ENCODE results near the gene SASS6. TPM values are rescaled to one million over a fixed set of nuclear protein-coding genes. Genes with fewer than 3 reads are reported as not detected.
A peak's percentile ranks its signal among the peaks of the same experiment; 100 is the strongest.

Gene SASS6

DNA sequence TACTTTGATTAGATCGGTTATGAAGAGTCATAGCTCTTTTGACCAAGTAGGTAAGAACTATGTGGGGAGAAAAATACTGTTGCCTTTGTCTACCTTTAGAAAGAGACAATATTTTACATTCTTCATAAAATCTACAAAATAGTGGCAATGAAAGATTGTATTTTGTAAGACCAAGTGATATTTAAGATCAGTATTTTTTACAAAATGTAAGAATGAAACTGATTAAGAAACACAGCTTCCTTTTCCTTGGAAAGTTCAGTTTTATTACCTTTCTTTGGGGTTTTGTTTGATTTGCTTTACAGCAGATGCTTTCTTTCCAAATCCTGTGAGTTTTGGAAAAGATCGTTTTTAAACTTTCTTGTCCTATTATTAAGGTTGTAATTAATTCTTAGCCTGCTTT is 93.1 kb downstream of the SASS6 start:
- H3K4me2 ChIP-seq (ENCODE audit: low read length) = peak overlapping the region; percentile 93
- H3K4me3 ChIP-seq (ENCODE audit: low read length) = peak overlapping the region; percentile 98
- H3K4me1 ChIP-seq (ENCODE audit: control insufficient read depth, insufficient read depth, low read length) = peaks cover 6% of the 10 kb centered on the region
- no peaks in the 10 kb centered on the region for H3K27me3 ChIP-seq (ENCODE audit: control insufficient read depth, insufficient read depth, low read length)
- peak overlapping the region; percentile 99 for H3K9ac ChIP-seq (ENCODE audit: low read depth, low read length)
- no peaks in the 10 kb centered on the region for H3K9me3 ChIP-seq (replicated peaks; ENCODE audit: low read length)
- peaks cover 2% of the 10 kb centered on the region for H3K36me3 ChIP-seq (ENCODE audit: insufficient read depth, low read length)

- Histone ChIP-seq H3K27me3 (ENCODE audit: control insufficient read depth, insufficient read depth, low read length) (no peaks in the 10 kb centered on the region), H3K4me1 (ENCODE audit: control insufficient read depth, insufficient read depth, low read length) (peaks cover 6% of the 10 kb centered on the region), H3K4me3 (ENCODE audit: low read length) (peak overlapping the region; percentile 98)
Observed at GRCh38 chr1:100038660-100039287, 94.0 kb downstream of the SASS6 start.

GRCh38 chr1:100037927-100038659 is 94.6 kb downstream of the SASS6 start:
- Histone ChIP-seq H3K4me2 (ENCODE audit: low read length) (peak overlapping the region; percentile 93), H3K36me3 (ENCODE audit: insufficient read depth, low read length) (no peaks in the 10 kb centered on the region), H3K4me1 (ENCODE audit: control insufficient read depth, insufficient read depth, low read length) (peaks cover 6% of the 10 kb centered on the region), H3K4me3 (ENCODE audit: low read length) (peak overlapping the region; percentile 98), H3K9me3 (replicated peaks; ENCODE audit: low read length) (no peaks in the 10 kb centered on the region), H3K27me3 (ENCODE audit: control insufficient read depth, insufficient read depth, low read length) (no peaks in the 10 kb centered on the region), H3K9ac (ENCODE audit: low read depth, low read length) (peak overlapping the region; percentile 99)

More at GRCh38 chr1:100038660-100039287, 94.0 kb downstream of the SASS6 start:
- peaks cover 2% of the 10 kb centered on the region for H3K36me3 ChIP-seq (ENCODE audit: insufficient read depth, low read length)
- peak overlapping the region; percentile 93 for H3K4me2 ChIP-seq (ENCODE audit: low read length)
- no peaks in the 10 kb centered on the region for H3K9me3 ChIP-seq (replicated peaks; ENCODE audit: low read length)
- peak overlapping the region; percentile 99 for H3K9ac ChIP-seq (ENCODE audit: low read depth, low read length)

GRCh38 chr1:100037656-100037926 is 95.1 kb downstream of the SASS6 start:
- peak overlapping the region; percentile 98 for H3K4me3 ChIP-seq (ENCODE audit: low read length)
- H3K4me2 ChIP-seq (ENCODE audit: low read length) = peak overlapping the region; percentile 93
- H3K36me3 ChIP-seq (ENCODE audit: insufficient read depth, low read length) = no peaks in the 10 kb centered on the region
- H3K27me3 ChIP-seq (ENCODE audit: control insufficient read depth, insufficient read depth, low read length) = no peaks in the 10 kb centered on the region
- H3K9me3 ChIP-seq (replicated peaks; ENCODE audit: low read length) = no peaks in the 10 kb centered on the region
- H3K4me1 ChIP-seq (ENCODE audit: control insufficient read depth, insufficient read depth, low read length) = peaks cover 6% of the 10 kb centered on the region
- peak overlapping the region; percentile 99 for H3K9ac ChIP-seq (ENCODE audit: low read depth, low read length)

DNA sequence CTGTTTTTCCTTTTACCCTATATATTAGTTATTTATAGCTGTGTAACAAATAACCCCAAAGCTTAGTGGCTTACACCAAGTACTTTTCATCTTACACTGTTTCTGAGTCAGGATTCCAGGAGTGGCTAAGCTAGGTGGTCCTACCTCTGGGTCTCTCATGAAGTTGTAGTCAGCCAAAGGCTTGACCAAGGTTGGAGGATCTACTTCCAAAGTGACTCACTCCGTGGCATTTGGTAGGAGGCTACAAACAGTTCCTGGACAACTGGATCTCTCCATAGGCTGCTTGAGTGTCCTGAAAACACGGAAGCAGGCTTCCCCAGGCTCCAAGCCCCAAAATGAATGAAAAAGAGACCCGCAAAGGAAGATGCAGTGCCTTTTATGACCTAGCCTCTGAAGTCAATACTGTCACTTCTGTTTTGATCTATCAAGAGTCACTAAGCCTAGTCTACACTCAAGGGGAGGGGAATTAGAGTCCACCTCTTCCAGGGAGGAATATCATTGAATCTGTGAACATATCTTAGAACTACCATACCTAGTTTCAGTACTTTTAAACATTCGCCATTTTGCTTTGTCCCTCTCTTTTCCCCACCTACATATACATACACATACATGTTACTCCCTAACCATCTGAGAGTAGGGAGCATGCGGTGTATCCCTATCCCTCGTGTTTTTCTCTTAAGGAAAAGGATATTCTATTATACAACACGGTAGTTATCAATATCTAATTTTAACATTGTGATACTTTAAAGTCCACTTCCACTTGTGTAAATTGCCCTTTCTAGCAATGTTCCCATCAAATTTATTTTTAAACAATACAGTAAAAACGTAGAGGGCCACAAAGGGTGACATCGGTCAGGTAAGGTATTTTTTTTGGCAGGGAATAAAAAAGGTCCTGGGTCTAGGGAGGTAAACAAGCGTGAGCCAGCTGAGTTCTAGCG is 95.7 kb downstream of the SASS6 start:
- Histone ChIP-seq H3K4me3 (ENCODE audit: low read length) (peak overlapping the region; percentile 98), H3K9ac (ENCODE audit: low read depth, low read length) (peak overlapping the region; percentile 99), H3K4me1 (ENCODE audit: control insufficient read depth, insufficient read depth, low read length) (peaks cover 6% of the 10 kb centered on the region), H3K27me3 (ENCODE audit: control insufficient read depth, insufficient read depth, low read length) (no peaks in the 10 kb centered on the region), H3K36me3 (ENCODE audit: insufficient read depth, low read length) (no peaks in the 10 kb centered on the region), H3K9me3 (replicated peaks; ENCODE audit: low read length) (no peaks in the 10 kb centered on the region), H3K4me2 (ENCODE audit: low read length) (peak overlapping the region; percentile 93)

GRCh38 chr1:100035214-100035613 is 97.5 kb downstream of the SASS6 start:
- H3K4me3 ChIP-seq (ENCODE audit: low read length) = no peak overlapping the region
- peaks cover 6% of the 10 kb centered on the region for H3K4me1 ChIP-seq (ENCODE audit: control insufficient read depth, insufficient read depth, low read length)
- H3K9ac ChIP-seq (ENCODE audit: low read depth, low read length) = no peak overlapping the region
- no peaks in the 10 kb centered on the region for H3K27me3 ChIP-seq (ENCODE audit: control insufficient read depth, insufficient read depth, low read length)
- no peak overlapping the region for H3K4me2 ChIP-seq (ENCODE audit: low read length)
- no peaks in the 10 kb centered on the region for H3K9me3 ChIP-seq (replicated peaks; ENCODE audit: low read length)
- no peaks in the 10 kb centered on the region for H3K36me3 ChIP-seq (ENCODE audit: insufficient read depth, low read length)

GRCh38 chr1:100034470-100034869 is 98.3 kb downstream of the SASS6 start:
- peaks cover 2% of the 10 kb centered on the region for H3K4me1 ChIP-seq (ENCODE audit: control insufficient read depth, insufficient read depth, low read length)
- no peaks in the 10 kb centered on the region for H3K36me3 ChIP-seq (ENCODE audit: insufficient read depth, low read length)
- H3K4me2 ChIP-seq (ENCODE audit: low read length) = no peak overlapping the region
- no peaks in the 10 kb centered on the region for H3K9me3 ChIP-seq (replicated peaks; ENCODE audit: low read length)
- H3K9ac ChIP-seq (ENCODE audit: low read depth, low read length) = no peak overlapping the region
- no peak overlapping the region for H3K4me3 ChIP-seq (ENCODE audit: low read length)
- no peaks in the 10 kb centered on the region for H3K27me3 ChIP-seq (ENCODE audit: control insufficient read depth, insufficient read depth, low read length)

Small RNAs within 50 kb of the gene (small RNA-seq; reads per million reads assigned to genes)
- not detected for gene AC093019.1
